ENCODE results near the gene STXBP1. TPM values are rescaled to one million over a fixed set of nuclear protein-coding genes. Genes with fewer than 3 reads are reported as not detected.

STXBP1 gene
- total RNA-seq, 1 donor, result 19.9 TPM

- Histone ChIP-seq H3K27me3 (ENCODE audit: insufficient read depth, low read length) (no peaks in the 10 kb centered on the region), H4K20me1 (ENCODE audit: insufficient read depth, low read length) (peaks cover 15% of the 10 kb centered on the region), H3K27ac (ENCODE audit: low read depth, low read length) (no peak overlapping the region), H3K36me3 (ENCODE audit: insufficient read depth, low read length) (no peaks in the 10 kb centered on the region), H3K4me1 (ENCODE audit: insufficient read depth, low read length) (peaks cover 9% of the 10 kb centered on the region), H3K79me2 (ENCODE audit: insufficient read depth, low read length) (peaks cover 17% of the 10 kb centered on the region), H2AFZ (ENCODE audit: low read length) (no peak overlapping the region), H3K4me3 (ENCODE audit: insufficient read depth, low read length) (no peak overlapping the region), H3K4me2 (ENCODE audit: insufficient read depth, low read length) (no peak overlapping the region), H3K9me3 (ENCODE audit: low read depth, low read length) (no peaks in the 10 kb centered on the region)
- peak; percentile 62 for DNase-seq (ENCODE audit: insufficient read length, low spot score, missing footprints)
- TF ChIP-seq, protein P1, sequence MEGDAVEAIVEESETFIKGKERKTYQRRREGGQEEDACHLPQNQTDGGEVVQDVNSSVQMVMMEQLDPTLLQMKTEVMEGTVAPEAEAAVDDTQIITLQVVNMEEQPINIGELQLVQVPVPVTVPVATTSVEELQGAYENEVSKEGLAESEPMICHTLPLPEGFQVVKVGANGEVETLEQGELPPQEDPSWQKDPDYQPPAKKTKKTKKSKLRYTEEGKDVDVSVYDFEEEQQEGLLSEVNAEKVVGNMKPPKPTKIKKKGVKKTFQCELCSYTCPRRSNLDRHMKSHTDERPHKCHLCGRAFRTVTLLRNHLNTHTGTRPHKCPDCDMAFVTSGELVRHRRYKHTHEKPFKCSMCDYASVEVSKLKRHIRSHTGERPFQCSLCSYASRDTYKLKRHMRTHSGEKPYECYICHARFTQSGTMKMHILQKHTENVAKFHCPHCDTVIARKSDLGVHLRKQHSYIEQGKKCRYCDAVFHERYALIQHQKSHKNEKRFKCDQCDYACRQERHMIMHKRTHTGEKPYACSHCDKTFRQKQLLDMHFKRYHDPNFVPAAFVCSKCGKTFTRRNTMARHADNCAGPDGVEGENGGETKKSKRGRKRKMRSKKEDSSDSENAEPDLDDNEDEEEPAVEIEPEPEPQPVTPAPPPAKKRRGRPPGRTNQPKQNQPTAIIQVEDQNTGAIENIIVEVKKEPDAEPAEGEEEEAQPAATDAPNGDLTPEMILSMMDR (IDR thresholded peaks at IDR 0.05; ENCODE audit: extremely low read depth, low read depth, low read length), result no peak
Measured at GRCh38 chr9:127711831-127712274, 99.8 kb downstream of the STXBP1 start.

- H3K79me2 ChIP-seq (ENCODE audit: insufficient read depth, low read length), result peaks cover 17% of the 10 kb centered on the region
Measured at GRCh38 chr9:127712371-127712770, 100.3 kb downstream of the STXBP1 start.

DNA sequence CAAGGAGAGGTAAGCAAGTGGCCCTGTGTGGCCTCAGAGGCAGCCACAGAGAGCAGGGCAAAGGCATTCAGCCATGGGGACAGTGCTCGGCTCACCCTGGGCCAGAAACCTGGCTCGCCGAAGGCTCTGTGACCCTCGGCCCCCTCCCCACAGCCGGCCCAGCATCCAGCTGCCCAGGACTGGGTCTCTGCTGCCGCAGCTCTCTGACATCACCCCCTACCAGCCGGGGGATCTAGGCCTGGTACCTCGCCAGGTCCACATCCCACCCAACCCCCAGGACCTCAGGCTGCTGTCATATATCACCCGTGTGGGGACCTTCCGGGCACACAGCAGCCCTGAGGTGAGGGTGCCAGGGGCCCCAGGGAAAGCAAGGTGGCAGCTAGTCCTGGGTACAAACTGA, 100.8 kb downstream of the STXBP1 start:
- Histone ChIP-seq H4K20me1 (ENCODE audit: insufficient read depth, low read length) (peaks cover 15% of the 10 kb centered on the region), H3K27me3 (ENCODE audit: insufficient read depth, low read length) (no peaks in the 10 kb centered on the region), H3K4me1 (ENCODE audit: insufficient read depth, low read length) (peaks cover 9% of the 10 kb centered on the region), H3K36me3 (ENCODE audit: insufficient read depth, low read length) (no peaks in the 10 kb centered on the region), H3K27ac (ENCODE audit: low read depth, low read length) (no peak overlapping the region), H2AFZ (ENCODE audit: low read length) (no peak overlapping the region), H3K4me3 (ENCODE audit: insufficient read depth, low read length) (no peak overlapping the region), H3K9me3 (ENCODE audit: low read depth, low read length) (no peaks in the 10 kb centered on the region), H3K79me2 (ENCODE audit: insufficient read depth, low read length) (peaks cover 17% of the 10 kb centered on the region), H3K4me2 (ENCODE audit: insufficient read depth, low read length) (no peak overlapping the region)
- TF ChIP-seq, protein P1 (IDR thresholded peaks at IDR 0.05; ENCODE audit: extremely low read depth, low read depth, low read length), result no peak
- peak; percentile 54 for DNase-seq (ENCODE audit: insufficient read length, low spot score, missing footprints)

More at GRCh38 chr9:127712371-127712770, 100.3 kb downstream of the STXBP1 start:
- Histone ChIP-seq H4K20me1 (ENCODE audit: insufficient read depth, low read length) (peaks cover 15% of the 10 kb centered on the region), H3K27me3 (ENCODE audit: insufficient read depth, low read length) (no peaks in the 10 kb centered on the region), H3K4me3 (ENCODE audit: insufficient read depth, low read length) (no peak overlapping the region), H3K9me3 (ENCODE audit: low read depth, low read length) (no peaks in the 10 kb centered on the region), H3K4me2 (ENCODE audit: insufficient read depth, low read length) (no peak overlapping the region), H2AFZ (ENCODE audit: low read length) (no peak overlapping the region), H3K4me1 (ENCODE audit: insufficient read depth, low read length) (peaks cover 9% of the 10 kb centered on the region), H3K27ac (ENCODE audit: low read depth, low read length) (no peak overlapping the region), H3K36me3 (ENCODE audit: insufficient read depth, low read length) (no peaks in the 10 kb centered on the region)
- TF ChIP-seq, protein P1 (IDR thresholded peaks at IDR 0.05; ENCODE audit: extremely low read depth, low read depth, low read length), result no peak
- peak; percentile 22 for DNase-seq (ENCODE audit: insufficient read length, low spot score, missing footprints)

DNA sequence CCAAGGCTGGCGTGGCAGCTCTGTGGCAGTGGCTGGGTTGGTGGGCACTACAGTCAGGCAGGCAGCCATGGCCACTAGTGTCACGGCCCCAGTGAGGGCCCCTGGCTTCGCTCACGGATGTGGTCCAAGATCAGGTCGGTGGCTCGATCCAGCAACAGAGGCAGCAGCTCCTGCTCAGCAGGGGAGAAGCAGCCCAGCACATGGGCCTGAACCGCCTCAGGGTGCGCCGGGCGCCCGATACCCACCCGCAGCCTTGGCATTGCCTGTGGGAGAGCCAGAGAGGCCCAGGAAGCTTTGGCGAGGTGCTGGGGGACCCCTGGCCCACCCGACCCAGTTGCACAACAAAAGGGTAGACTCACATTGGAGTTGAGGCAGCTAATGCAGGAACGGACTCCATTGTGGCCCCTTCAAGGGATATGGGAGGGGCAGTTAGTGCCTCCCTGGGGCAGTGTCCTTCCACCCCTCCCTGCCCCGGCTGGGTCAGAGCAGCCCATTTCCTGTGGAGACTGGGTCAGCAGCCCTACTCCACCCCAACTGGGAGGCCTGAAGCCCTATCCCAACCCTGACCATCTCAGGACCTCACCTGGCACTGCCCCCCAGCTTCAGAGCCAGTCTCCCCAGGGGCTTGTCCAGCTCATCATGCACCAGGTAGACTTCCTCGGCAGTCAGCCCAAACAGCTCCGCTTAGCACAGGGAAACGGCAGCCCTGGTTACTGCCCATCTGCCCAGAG, 102.1 kb downstream of the STXBP1 start:
- no peaks in the 10 kb centered on the region for H3K9me3 ChIP-seq (ENCODE audit: low read depth, low read length)
- peak overlapping the region; percentile 86 for H3K4me3 ChIP-seq (ENCODE audit: insufficient read depth, low read length)
- H2AFZ ChIP-seq (ENCODE audit: low read length), result no peak overlapping the region
- TF ChIP-seq, protein P1 (IDR thresholded peaks at IDR 0.05; ENCODE audit: extremely low read depth, low read depth, low read length), result no peak
- peak overlapping the region; percentile 95 for H3K4me2 ChIP-seq (ENCODE audit: insufficient read depth, low read length)
- no peaks in the 10 kb centered on the region for H3K27me3 ChIP-seq (ENCODE audit: insufficient read depth, low read length)
- DNase-seq (ENCODE audit: insufficient read length, low spot score, missing footprints), result peak; percentile 78
- H3K36me3 ChIP-seq (ENCODE audit: insufficient read depth, low read length), result no peaks in the 10 kb centered on the region
- H3K27ac ChIP-seq (ENCODE audit: low read depth, low read length), result no peak overlapping the region
- peaks cover 9% of the 10 kb centered on the region for H3K4me1 ChIP-seq (ENCODE audit: insufficient read depth, low read length)
- peaks cover 17% of the 10 kb centered on the region for H3K79me2 ChIP-seq (ENCODE audit: insufficient read depth, low read length)
- peaks cover 15% of the 10 kb centered on the region for H4K20me1 ChIP-seq (ENCODE audit: insufficient read depth, low read length)
